HT1080 (cell line): ENCODE data around the gene TGFBR3. TPM values are rescaled to one million over a fixed set of nuclear protein-coding genes. Genes with fewer than 3 reads are reported as not detected.

Source experiments
- DNase-seq: peaks from one replicate; pipeline ENCODE4 v3.0.0-alpha.2; 2015; ENCODE audit warnings: low read depth
- total RNA-seq: library from RNA; depleted of rRNA; stranded (reverse); fragments of >200 nt; shearing (Covaris generic); gene quantifications from 2 replicates; pipeline ENCODE4 v1.2.3, GENCODE V29; 2014

TGFBR3 gene
- total RNA-seq, 1 experiment from 2014 or later: 12.0 TPM

- no peak for DNase-seq
Observed at GRCh38 chr1:91827459-91828321, 58.3 kb downstream of the TGFBR3 start.

- DNase-seq: no peak
Observed at GRCh38 chr1:91827087-91827458, 58.9 kb downstream of the TGFBR3 start.

GRCh38 chr1:91826649-91827048, 59.3 kb downstream of the TGFBR3 start:
- DNase-seq: no peak

GRCh38 chr1:91826248-91826647, 59.7 kb downstream of the TGFBR3 start:
- no peak for DNase-seq

- DNase-seq: no peak
Observed at GRCh38 chr1:91821126-91821868, 64.7 kb downstream of the TGFBR3 start.

- DNase-seq: no peak
Observed at GRCh38 chr1:91819038-91819788, 66.7 kb downstream of the TGFBR3 start.

- DNase-seq: no peak
Observed at GRCh38 chr1:91818713-91818975, 67.3 kb downstream of the TGFBR3 start.

- no peak for DNase-seq
Observed at GRCh38 chr1:91817211-91817905, 68.6 kb downstream of the TGFBR3 start.

GRCh38 chr1:91816031-91816430, 69.9 kb downstream of the TGFBR3 start:
- no peak for DNase-seq

- DNase-seq: no peak
Observed at GRCh38 chr1:91814448-91814847, 71.5 kb downstream of the TGFBR3 start.

- DNase-seq: no peak
Observed at GRCh38 chr1:91813813-91814212, 72.1 kb downstream of the TGFBR3 start.

GRCh38 chr1:91811363-91812025, 74.5 kb downstream of the TGFBR3 start:
- DNase-seq: no peak

GRCh38 chr1:91809317-91809716, 76.6 kb downstream of the TGFBR3 start:
- DNase-seq: peak; percentile 77

- DNase-seq: no peak
Observed at GRCh38 chr1:91807921-91808620, 77.9 kb downstream of the TGFBR3 start.

GRCh38 chr1:91806769-91807700, 78.9 kb downstream of the TGFBR3 start:
- no peak for DNase-seq

GRCh38 chr1:91806181-91806768, 79.7 kb downstream of the TGFBR3 start:
- DNase-seq: no peak

GRCh38 chr1:91805311-91805801, 80.6 kb downstream of the TGFBR3 start:
- DNase-seq: no peak

GRCh38 chr1:91804546-91805023, 81.4 kb downstream of the TGFBR3 start:
- peak; percentile 99 for DNase-seq
